AG09309 (cell line): Measurements from ENCODE around the gene ARHGEF33.

Experiments
- DNase-seq: peaks from one replicate; pipeline ENCODE4 v3.0.0-alpha.2; 2010; ENCODE audit warnings: low read depth
- H3K4me3 ChIP-seq: 2 replicates; pipeline ENCODE4 v1.5.1; 2011; ENCODE audit warnings: mild to moderate bottlenecking, low read depth, low read length, moderate library complexity; ENCODE audit not compliant: control insufficient read depth
- TF ChIP-seq, protein P1 (sequence below): IDR thresholded peaks from 2 replicates; pipeline ENCODE4 v1.5.1; 2011; ENCODE audit warnings: mild to moderate bottlenecking, low read depth, low read length, inconsistent platforms; ENCODE audit not compliant: insufficient read depth, control insufficient read depth; ENCODE audit errors: missing control alignments

ARHGEF33 gene

DNA sequence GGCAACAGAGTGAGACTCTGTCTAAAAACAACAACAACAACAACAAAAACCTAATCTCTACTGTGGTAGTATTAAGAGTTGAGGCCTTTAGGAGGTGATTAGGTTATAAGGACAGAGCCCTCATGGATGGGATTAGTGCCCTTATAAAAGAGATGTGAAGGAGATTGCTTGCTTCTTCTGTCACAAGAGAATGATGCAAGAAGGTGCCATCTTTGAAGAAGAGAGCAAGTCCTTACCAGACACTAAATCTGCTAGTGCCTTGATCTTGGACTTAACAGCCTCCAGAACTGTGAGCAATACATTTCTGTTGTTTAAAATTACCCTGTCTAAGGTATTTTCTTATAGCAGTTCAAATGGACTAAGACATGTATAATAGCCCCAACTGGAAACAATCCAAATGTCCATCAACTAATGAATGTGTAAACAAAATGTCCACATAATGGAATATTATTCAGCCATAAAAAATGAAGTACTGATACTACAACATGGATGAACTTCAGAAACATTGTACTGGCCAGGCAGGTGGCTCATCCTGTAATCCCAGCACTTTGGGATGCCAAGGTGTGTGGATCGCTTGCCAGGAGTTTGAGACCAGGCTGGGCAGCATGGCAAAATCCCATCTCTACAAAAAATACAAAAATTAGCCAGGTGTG, 1.6 kb upstream of the ARHGEF33 start:
- no peak overlapping the region for H3K4me3 ChIP-seq
- TF ChIP-seq, protein P1, sequence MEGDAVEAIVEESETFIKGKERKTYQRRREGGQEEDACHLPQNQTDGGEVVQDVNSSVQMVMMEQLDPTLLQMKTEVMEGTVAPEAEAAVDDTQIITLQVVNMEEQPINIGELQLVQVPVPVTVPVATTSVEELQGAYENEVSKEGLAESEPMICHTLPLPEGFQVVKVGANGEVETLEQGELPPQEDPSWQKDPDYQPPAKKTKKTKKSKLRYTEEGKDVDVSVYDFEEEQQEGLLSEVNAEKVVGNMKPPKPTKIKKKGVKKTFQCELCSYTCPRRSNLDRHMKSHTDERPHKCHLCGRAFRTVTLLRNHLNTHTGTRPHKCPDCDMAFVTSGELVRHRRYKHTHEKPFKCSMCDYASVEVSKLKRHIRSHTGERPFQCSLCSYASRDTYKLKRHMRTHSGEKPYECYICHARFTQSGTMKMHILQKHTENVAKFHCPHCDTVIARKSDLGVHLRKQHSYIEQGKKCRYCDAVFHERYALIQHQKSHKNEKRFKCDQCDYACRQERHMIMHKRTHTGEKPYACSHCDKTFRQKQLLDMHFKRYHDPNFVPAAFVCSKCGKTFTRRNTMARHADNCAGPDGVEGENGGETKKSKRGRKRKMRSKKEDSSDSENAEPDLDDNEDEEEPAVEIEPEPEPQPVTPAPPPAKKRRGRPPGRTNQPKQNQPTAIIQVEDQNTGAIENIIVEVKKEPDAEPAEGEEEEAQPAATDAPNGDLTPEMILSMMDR, result no peak
- no peak for DNase-seq

GRCh38 chr2:38889045-38889444, 630 bp upstream of the ARHGEF33 start:
- H3K4me3 ChIP-seq, result no peak overlapping the region
- no peak for DNase-seq
- TF ChIP-seq, protein P1, result no peak

GRCh38 chr2:38892819-38893218, 3.1 kb downstream of the ARHGEF33 start:
- TF ChIP-seq, protein P1, result no peak
- no peak for DNase-seq
- H3K4me3 ChIP-seq, result no peak overlapping the region

- TF ChIP-seq, protein P1, result no peak
- DNase-seq, result no peak
- H3K4me3 ChIP-seq, result no peak overlapping the region
Measured at GRCh38 chr2:38898256-38898655, 8.6 kb downstream of the ARHGEF33 start.

DNA sequence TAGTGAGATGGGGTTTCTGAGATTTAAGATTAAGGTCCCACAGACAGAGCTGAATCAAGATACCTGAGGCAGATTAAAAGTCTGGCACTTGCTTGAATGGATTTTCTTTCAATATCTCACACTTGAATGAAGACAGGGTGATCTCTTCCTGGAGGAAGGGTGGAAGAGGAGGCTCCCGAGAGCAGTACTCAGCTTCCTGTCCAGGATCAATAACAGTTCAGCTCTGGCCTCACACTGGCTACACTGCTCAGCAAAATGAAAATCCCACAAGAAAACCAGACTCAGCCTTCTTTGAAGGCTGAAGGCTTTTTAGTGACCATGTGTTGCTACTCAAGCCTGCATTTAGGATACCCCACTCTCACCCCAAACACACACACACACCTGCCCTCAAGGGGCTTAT, 11.1 kb downstream of the ARHGEF33 start:
- H3K4me3 ChIP-seq, result no peak overlapping the region
- no peak for DNase-seq
- TF ChIP-seq, protein P1, result no peak

- TF ChIP-seq, protein P1, result no peak
- H3K4me3 ChIP-seq, result no peak overlapping the region
- DNase-seq, result no peak
Measured at GRCh38 chr2:38905251-38905650, 15.6 kb downstream of the ARHGEF33 start.
